ENCODE measurements around the gene METAP1. TPM values are rescaled to one million over a fixed set of nuclear protein-coding genes. Genes with fewer than 3 reads are reported as not detected.

Gene METAP1
- total RNA-seq, 1 experiment from 2014 or later, result 63.5 TPM

Small RNA genes lying within 50 kb of the gene (microRNA-seq; reads per million reads assigned to microRNA genes)
- 3.7 reads per million, percentile 28 among the genes with 10 or more reads in this experiment for gene MIR3684 (ENCODE audit: borderline microRNAs expressed)

Other genes with a start within 250 kb of the METAP1 start
- 163 and 166 TPM in 2 replicates for gene EIF4E, start 66.6 kb upstream of the METAP1 start, total RNA-seq (2021)
- gene ADH5, start 93.1 kb downstream of the METAP1 start, total RNA-seq (2021), result 284 and 285 TPM in 2 replicates
- not detected in 2 replicates for gene ADH4, start 148.6 kb downstream of the METAP1 start, total RNA-seq (2021)
- not detected in 2 replicates for gene ADH6, start 223.5 kb downstream of the METAP1 start, total RNA-seq (2021)